ENCODE data around the gene JMJD4.

The JMJD4 gene

DNA sequence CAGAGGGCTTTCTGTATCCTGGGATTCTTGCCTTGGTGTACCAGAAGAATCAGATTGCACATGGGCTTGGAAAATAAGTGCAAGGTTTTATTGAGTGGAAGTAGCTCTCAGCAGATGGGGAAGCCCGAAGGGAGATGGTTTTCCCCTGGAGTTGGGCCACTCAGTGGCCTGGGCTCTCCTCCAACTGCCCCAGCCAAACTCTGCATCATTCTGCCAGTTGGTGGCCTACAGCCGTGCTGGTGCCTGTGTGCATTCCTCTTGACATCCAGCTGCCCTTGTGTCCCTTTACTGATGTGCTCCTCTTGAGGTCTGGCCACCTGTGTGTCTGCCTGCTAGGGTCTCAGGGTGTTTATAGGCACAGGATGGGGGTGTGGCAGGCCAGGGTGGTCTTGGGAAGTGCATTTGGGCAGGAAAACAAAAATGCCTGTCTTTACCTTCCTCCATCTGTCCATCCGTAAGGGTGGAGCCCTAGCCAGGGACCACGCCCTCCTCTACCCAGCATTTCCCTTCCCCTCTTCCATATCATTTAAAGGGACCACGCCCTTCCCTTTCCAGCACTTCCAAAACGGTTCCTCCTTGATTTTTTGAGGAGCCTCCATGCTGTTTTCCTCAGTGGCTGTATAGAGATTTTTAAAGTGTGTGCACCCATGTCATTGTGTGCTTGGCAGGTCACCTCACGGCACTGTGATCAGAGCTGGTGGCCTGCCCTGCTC, 19.1 kb upstream of the JMJD4 start:
- Histone ChIP-seq H3K79me2 (ENCODE audit: insufficient read depth, low read length) (peaks cover 45% of the 10 kb centered on the region), H3K27me3 (ENCODE audit: insufficient read depth, low read length, poor library complexity) (no peaks in the 10 kb centered on the region), H3K36me3 (ENCODE audit: insufficient read depth, low read length) (peaks cover 90% of the 10 kb centered on the region), H3K4me1 (ENCODE audit: insufficient read depth, low read length) (no peaks in the 10 kb centered on the region), H3K9ac (ENCODE audit: low read depth, low read length) (no peak overlapping the region), H2AFZ (ENCODE audit: low read depth, low read length) (no peak overlapping the region), H3K4me2 (ENCODE audit: insufficient read depth, low read length) (no peak overlapping the region), H4K20me1 (ENCODE audit: insufficient read depth, low read length) (peaks cover 47% of the 10 kb centered on the region), H3K27ac (ENCODE audit: low read length) (no peak overlapping the region), H3K9me3 (ENCODE audit: insufficient read depth, low read length, severe bottlenecking) (no peaks in the 10 kb centered on the region), H3K4me3 (ENCODE audit: low read depth in 1 of 2, low read length in 2 of 2) (no peak overlapping the region)
- no peak for DNase-seq
- no peak for ATAC-seq (ENCODE audit: insufficient read depth, low read depth)
- no peak for TF ChIP-seq EZH2 (IDR thresholded peaks at IDR 0.05; ENCODE audit: borderline replicate concordance, low read depth, low read length, severe bottlenecking)
- TF ChIP-seq, protein P1, sequence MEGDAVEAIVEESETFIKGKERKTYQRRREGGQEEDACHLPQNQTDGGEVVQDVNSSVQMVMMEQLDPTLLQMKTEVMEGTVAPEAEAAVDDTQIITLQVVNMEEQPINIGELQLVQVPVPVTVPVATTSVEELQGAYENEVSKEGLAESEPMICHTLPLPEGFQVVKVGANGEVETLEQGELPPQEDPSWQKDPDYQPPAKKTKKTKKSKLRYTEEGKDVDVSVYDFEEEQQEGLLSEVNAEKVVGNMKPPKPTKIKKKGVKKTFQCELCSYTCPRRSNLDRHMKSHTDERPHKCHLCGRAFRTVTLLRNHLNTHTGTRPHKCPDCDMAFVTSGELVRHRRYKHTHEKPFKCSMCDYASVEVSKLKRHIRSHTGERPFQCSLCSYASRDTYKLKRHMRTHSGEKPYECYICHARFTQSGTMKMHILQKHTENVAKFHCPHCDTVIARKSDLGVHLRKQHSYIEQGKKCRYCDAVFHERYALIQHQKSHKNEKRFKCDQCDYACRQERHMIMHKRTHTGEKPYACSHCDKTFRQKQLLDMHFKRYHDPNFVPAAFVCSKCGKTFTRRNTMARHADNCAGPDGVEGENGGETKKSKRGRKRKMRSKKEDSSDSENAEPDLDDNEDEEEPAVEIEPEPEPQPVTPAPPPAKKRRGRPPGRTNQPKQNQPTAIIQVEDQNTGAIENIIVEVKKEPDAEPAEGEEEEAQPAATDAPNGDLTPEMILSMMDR (IDR thresholded peaks at IDR 0.05; ENCODE audit: borderline replicate concordance, extremely low read depth, low read length, poor library complexity, severe bottlenecking): no peak

DNA sequence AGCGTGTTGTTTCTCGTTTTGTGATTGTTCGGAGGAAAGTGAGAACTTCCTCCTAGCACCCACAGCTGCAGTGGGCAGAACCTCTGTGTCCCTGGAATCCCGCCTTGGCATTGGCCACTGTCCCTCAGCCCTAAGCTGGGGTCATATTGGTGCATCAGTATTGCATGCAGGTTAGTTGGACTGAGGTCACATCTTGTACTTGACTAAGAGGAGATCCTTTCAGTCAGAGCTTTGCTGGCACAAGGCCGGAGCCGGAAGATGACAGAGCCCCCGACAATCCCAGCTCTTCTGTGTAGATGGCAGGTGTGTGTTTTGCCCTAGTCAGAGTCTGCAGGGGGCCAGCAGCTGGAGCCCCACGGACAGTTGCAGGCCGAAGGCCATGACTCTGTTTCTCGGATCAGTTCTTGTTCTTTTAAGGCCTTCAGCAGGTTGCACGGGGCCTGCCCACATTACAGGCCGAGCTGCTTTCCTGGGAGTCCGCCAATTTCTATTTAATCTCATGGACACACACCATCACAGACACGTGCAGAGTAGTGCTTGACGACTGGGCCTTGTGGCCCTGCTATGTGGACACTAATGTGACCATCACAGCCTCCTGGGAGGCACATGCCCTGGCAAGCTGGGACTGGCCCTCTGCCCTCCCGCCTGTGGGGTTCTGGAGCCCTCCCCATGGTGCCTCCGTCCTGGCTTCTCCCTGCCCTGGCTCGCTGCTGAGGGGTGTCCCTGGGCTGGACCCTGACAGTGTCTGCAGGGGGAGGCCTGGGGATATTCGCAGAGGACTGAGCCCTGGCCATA, 15.0 kb upstream of the JMJD4 start:
- Histone ChIP-seq H3K4me1 (ENCODE audit: insufficient read depth, low read length) (no peaks in the 10 kb centered on the region), H3K27ac (ENCODE audit: low read length) (no peak overlapping the region), H3K27me3 (ENCODE audit: insufficient read depth, low read length, poor library complexity) (no peaks in the 10 kb centered on the region), H3K36me3 (ENCODE audit: insufficient read depth, low read length) (peaks cover 74% of the 10 kb centered on the region), H4K20me1 (ENCODE audit: insufficient read depth, low read length) (peaks cover 75% of the 10 kb centered on the region), H2AFZ (ENCODE audit: low read depth, low read length) (no peak overlapping the region), H3K9me3 (ENCODE audit: insufficient read depth, low read length, severe bottlenecking) (no peaks in the 10 kb centered on the region), H3K4me3 (ENCODE audit: low read depth in 1 of 2, low read length in 2 of 2) (no peak overlapping the region), H3K9ac (ENCODE audit: low read depth, low read length) (no peak overlapping the region), H3K4me2 (ENCODE audit: insufficient read depth, low read length) (no peak overlapping the region), H3K79me2 (ENCODE audit: insufficient read depth, low read length) (peaks cover 68% of the 10 kb centered on the region)
- ATAC-seq (ENCODE audit: insufficient read depth, low read depth): no peak
- TF ChIP-seq EZH2 (IDR thresholded peaks at IDR 0.05; ENCODE audit: borderline replicate concordance, low read depth, low read length, severe bottlenecking): no peak
- TF ChIP-seq, protein P1 (IDR thresholded peaks at IDR 0.05; ENCODE audit: borderline replicate concordance, extremely low read depth, low read length, poor library complexity, severe bottlenecking): no peak
- no peak for DNase-seq

DNA sequence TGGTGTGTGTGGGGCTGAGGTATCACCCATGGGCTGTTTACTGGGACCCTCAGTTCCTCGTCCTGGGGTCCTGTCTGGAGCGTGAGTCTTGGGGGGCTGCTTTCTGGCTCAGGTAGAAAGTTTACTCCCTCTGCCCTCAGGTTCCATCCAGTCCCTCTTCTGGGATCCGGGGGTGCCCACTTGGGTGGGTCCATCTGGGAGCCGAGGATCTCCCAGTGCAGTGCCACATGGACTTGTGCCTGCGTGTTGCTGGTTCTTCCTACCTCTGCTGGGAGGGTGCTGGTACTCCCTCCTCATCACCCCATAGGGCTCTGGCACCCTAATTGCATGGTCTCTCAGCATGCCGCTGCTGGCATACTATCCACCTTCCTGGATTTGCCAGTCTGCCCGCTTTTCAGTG, 14.1 kb upstream of the JMJD4 start:
- Histone ChIP-seq H3K4me2 (ENCODE audit: insufficient read depth, low read length) (no peak overlapping the region), H3K36me3 (ENCODE audit: insufficient read depth, low read length) (peaks cover 65% of the 10 kb centered on the region), H3K4me1 (ENCODE audit: insufficient read depth, low read length) (no peaks in the 10 kb centered on the region), H3K9me3 (ENCODE audit: insufficient read depth, low read length, severe bottlenecking) (no peaks in the 10 kb centered on the region), H4K20me1 (ENCODE audit: insufficient read depth, low read length) (peaks cover 72% of the 10 kb centered on the region), H3K79me2 (ENCODE audit: insufficient read depth, low read length) (peaks cover 67% of the 10 kb centered on the region), H2AFZ (ENCODE audit: low read depth, low read length) (no peak overlapping the region), H3K27ac (ENCODE audit: low read length) (no peak overlapping the region), H3K4me3 (ENCODE audit: low read depth in 1 of 2, low read length in 2 of 2) (no peak overlapping the region), H3K9ac (ENCODE audit: low read depth, low read length) (no peak overlapping the region), H3K27me3 (ENCODE audit: insufficient read depth, low read length, poor library complexity) (no peaks in the 10 kb centered on the region)
- ATAC-seq (ENCODE audit: insufficient read depth, low read depth): no peak
- DNase-seq: no peak
- TF ChIP-seq EZH2 (IDR thresholded peaks at IDR 0.05; ENCODE audit: borderline replicate concordance, low read depth, low read length, severe bottlenecking): no peak

Data from DND-41 (cell line).